NT2/D1 (cell line): Measurements from ENCODE around the gene IRGC.

Source experiments
- SUZ12 ChIP-seq: IDR thresholded peaks from 2 replicates; pipeline ENCODE4 v1.6.1; 2011; ENCODE audit not compliant: insufficient read length, insufficient read depth; ENCODE audit errors: extremely low read depth
- YY1 ChIP-seq: IDR thresholded peaks from 2 replicates; pipeline ENCODE4 v1.6.1; 2011; ENCODE audit not compliant: insufficient read length, insufficient read depth
- ZNF274 ChIP-seq: IDR thresholded peaks from 2 replicates; pipeline ENCODE4 v1.6.1; 2011; ENCODE audit warnings: mild to moderate bottlenecking, low read depth, low read length

DNA sequence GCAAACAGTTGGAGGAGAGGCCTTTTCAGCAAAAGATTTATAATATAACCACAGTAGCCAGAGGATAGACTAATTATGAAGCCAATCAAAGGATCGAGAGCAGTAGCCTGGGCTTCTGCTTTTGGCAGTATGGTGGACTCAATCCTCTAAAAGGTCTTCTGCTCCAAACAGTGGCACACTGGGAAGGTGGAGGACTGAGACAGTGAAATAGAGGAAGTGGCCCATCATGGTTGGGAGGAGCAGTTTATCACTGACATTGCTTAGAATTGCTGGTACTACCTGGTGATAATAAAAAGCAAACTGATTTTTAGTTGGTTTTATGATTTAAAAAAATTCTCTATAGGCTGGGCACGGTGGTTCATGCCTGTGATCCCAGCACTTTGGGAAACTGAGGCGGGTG lies 25.0 kb upstream of the IRGC start:
- TF ChIP-seq ZNF274, result no peak
- TF ChIP-seq YY1, result no peak
- TF ChIP-seq SUZ12, result no peak
